GM18909 (cell line): ENCODE data around the gene SMPDL3B.

Source experiments
- ATAC-seq: cut with Tn5 transposase; IDR thresholded peaks from one replicate; pipeline ENCODE4 v1.9.1; 2021; ENCODE audit warnings: mild to moderate bottlenecking; ENCODE audit not compliant: unreplicated experiment, poor library complexity

SMPDL3B gene, protein sequence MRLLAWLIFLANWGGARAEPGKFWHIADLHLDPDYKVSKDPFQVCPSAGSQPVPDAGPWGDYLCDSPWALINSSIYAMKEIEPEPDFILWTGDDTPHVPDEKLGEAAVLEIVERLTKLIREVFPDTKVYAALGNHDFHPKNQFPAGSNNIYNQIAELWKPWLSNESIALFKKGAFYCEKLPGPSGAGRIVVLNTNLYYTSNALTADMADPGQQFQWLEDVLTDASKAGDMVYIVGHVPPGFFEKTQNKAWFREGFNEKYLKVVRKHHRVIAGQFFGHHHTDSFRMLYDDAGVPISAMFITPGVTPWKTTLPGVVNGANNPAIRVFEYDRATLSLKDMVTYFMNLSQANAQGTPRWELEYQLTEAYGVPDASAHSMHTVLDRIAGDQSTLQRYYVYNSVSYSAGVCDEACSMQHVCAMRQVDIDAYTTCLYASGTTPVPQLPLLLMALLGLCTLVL

DNA sequence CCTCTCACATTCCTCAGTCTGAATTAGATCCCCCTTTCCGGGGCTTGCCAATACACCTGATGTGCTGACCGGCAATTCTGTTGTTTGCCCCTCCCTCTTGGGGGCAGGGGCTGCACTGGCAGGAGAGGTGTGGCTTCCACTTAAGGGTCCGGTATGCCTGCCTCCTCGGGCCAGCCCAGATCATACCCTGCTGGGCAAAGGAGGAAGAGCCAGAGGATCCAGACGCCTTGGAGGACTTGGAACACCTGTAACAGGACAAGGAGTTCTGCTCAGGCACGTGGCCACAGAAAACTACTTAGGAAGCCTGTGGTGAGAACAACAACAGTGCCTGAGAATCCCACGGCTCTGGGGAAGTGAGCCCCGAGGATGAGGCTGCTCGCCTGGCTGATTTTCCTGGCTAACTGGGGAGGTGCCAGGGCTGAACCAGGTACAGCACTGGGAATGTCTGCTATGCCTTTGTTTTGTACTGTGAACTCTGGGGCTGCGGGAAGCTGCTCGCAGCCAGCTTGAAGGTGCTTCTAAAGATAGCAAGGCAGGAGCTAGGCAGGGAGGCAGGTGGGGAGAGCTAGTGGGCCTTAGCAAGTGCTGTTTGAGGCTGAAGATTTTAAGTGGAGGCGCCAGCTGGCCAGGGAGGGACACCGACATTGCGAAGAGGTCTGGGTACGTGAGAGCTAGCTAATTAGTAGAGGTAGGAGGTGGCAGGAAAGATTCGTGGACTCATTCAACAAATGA, at the start of gene SMPDL3B:
SMPDL3B (plus strand) TSS at position 183 of the 732 bp plus-strand sequence; CDS start at position 367, 184 bp downstream.
- ATAC-seq = no peak

DNA sequence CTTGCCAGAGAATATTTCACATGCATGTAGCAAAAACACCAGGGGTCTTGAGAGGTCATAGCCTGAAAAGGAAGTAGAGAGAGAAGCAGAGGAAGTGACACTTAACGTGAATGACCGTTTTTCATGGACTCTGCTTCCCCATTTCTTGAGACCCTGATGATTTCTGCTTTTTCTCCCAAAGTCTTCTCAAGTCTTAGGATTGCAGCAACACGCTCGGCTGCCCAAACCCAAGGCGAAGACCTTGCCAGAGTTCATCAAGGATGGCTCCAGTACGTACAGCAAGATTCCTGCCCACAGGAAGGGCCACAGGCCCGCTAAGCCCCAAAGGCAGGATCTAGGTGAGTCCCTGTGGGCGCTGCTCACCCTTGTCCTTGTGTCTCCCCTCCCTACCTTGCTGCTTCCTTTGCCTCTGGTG, 49.7 kb upstream of the SMPDL3B start:
- no peak for ATAC-seq

GRCh38 chr1:27885621-27886352, 49.0 kb upstream of the SMPDL3B start:
- no peak for ATAC-seq

- no peak for ATAC-seq
Measured at GRCh38 chr1:27886353-27886679, 48.5 kb upstream of the SMPDL3B start.

DNA sequence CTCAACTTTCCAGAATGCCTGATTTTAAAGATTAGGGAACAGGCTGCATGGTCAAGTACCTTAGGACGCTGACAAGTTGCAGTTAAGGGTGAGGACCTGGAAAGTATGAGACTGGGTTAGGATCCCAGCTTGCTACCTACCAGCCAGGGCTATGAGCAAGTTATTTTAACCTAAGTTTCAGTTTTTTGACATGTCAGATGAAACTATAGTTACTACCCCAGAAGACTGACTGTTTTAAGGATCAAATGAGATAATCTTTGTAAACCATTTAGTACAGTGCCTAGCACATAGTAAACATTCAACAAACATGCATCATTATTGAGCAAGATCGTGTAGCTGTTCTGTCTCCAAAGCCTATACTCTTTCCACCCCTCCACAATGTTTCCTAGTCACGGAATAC, 48.1 kb upstream of the SMPDL3B start:
- ATAC-seq = no peak

DNA sequence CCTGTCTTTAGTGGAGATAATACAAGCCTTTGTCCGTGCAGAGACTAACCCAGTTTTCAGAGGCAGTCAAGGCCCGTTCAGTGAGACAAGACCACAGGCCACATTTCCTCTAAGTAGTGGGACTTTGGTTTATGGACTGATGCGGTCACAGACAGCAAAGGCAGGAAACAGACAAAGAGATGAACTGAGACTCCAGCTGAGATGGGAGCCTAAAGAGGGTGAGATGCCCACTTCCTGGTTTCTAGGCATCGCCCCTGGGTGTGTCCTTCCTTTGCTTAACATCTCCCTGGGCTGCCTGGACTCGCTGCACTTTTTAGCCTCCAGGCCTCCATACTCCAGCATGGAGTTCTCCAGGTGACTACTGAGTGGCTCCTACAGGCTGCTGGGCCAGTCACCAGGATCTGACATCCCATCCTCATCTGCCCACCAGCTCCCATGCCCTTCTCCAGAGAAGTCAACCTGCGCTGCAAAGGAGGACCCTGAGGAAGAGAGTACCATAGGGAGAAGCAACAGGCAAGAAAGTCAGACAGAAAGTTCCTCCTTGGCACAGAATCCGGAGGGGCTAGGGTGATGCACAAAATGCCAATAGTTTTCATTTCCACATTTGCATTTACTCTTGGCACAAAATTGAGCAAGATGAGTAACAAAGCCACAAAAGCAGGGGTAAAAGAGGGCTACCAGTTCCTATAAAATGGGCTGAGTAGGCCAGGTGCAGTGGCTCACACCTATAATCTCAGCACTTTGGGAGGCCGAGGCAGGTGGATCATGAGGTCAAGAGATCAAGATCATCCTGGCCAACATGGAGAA, 47.4 kb upstream of the SMPDL3B start:
- ATAC-seq = no peak

- no peak for ATAC-seq
Measured at GRCh38 chr1:27889506-27889905, 45.3 kb upstream of the SMPDL3B start.

DNA sequence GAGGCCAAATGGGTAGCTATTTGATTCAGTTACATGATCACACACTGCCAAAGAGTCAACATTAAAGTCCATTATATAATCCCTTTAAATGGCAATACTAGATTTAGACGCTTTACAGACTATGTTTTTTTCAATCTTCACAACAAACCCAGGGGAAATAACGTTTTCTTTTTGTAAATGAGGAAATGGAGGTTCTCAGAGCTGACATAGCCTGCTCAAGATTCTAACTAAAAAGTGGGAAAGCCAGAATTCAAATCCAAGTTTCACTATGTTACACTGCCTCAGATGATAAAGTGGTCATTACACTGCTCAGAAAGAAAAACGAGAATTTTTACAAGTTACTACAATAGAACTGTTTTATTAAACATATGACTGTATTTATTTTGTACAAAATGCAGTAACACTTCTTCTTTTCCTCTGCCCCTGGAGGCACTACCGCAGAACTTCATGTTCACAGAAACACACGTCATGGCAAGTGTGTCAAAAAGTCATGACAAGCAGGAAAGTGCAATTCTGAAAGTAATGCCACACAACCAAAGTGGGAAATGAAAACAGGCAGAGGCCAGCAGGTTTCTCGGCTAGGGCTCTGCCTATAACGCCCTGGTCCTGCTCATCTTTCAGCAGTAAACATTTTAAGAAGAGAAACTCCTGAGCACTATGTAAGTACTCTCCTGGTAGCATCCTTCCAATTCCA, 43.5 kb upstream of the SMPDL3B start:
- peak; percentile 33 for ATAC-seq

DNA sequence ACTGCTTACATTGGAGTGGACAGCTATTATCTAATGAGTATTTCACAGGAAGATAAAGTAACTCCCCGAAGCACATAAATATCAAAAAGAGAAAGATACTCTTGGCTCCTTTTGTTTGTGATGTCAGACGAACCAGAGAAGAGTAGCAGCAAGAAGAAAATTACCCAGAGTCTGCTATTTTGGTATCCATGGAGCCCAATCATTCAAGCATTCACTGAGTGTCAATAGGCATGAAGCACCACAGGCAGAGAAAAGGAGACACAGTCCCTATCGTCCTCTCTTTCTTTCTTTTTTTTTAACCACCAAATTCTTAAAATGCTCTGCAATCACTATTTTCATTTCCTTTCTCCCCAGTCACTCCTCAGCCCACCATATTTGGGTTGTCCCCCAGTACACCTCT, 40.3 kb upstream of the SMPDL3B start:
- no peak for ATAC-seq

- no peak for ATAC-seq
Measured at GRCh38 chr1:27906759-27907158, 28.0 kb upstream of the SMPDL3B start.

- no peak for ATAC-seq
Measured at GRCh38 chr1:27912429-27912828, 22.4 kb upstream of the SMPDL3B start.

DNA sequence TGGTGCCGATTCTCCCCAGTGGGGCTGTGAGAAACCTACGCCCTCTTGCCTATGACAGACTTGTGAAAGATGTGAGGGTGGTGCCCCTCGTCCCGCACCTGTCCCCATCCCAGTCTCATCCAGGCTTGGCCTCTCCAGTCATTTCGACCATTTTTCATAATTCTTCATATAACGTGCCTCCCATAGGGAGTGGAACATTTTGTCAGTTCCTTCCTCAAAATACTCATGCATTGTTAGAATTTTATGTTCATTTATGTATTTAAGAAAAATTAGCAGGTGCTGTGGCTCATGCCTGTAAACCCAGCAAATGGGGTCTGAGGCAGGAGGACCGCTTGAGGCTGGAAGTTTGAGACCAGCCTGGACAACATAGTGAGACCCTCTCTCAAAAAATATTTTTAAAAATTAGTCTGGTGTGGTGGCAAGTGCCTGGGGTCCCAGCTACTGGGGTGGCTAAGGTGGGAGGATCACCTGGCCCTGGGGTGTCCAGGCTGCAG, 19.7 kb upstream of the SMPDL3B start:
- no peak for ATAC-seq

- no peak for ATAC-seq
Measured at GRCh38 chr1:27922272-27922671, 12.5 kb upstream of the SMPDL3B start.

- ATAC-seq = no peak
Measured at GRCh38 chr1:27928216-27928954, 6.4 kb upstream of the SMPDL3B start.

DNA sequence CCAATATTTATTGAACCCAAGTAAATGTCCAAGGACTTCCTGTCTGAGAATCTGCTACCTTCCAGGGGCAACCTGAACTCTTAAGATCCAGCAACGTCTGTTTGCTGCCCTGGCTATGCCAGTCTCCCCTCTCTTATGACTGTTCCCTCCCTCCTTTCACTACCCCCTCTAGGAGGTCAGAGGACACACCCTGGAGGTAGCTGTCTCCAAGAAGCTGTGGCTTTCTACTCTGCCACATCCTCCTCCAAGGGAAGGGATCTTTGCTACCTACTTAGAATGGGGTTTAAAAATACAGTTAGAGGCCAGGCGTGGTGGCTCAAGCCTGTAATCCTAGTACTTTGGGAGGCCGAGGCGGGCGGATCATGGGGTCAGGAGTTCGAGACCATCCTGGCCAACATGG, 3.6 kb upstream of the SMPDL3B start:
- no peak for ATAC-seq

GRCh38 chr1:27931759-27932158, 3.0 kb upstream of the SMPDL3B start:
- ATAC-seq = no peak

DNA sequence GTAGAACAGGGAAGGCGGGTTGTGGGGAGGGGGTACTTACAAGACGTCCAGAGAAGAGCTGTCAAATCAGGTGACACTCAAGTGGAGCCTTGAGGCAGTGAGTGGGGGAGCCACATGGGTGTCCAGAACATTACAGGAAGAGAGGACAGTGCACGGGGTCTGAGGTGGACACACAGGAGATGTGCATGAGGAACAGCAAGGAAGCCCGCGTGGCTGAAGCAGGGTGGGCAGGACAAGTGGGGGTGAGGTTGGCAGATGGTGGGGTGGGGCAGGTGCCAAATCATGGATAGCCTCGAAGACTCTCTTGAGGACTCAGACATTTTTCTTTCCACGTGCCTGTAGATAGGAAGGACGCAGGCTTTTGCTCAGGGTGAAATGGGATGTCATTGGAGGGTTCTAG, 921 bp downstream of the SMPDL3B start:
- ATAC-seq = no peak

GRCh38 chr1:27936370-27936769, 1.6 kb downstream of the SMPDL3B start:
- ATAC-seq = no peak

- no peak for ATAC-seq
Measured at GRCh38 chr1:27937524-27937836, 2.7 kb downstream of the SMPDL3B start.
